H1 (cell line): ENCODE data around the gene MYO15B. TPM values are rescaled to one million over a fixed set of nuclear protein-coding genes. Genes with fewer than 3 reads are reported as not detected.

Experiments
- BRCA1 ChIP-seq: IDR thresholded peaks from 2 replicates; pipeline ENCODE4 v1.6.1; 2012; ENCODE audit warnings: low read depth, low read length, improper control_type of control experiment
- CTCF ChIP-seq, 3 experiments: IDR thresholded peaks; 1 replicate in 2 of 3; 2 replicates in 1 of 3; pipeline versions ENCODE4 v1.5.1 to v1.6.1; 2011; ENCODE audit warnings: low read length in 3 of 3, mild to moderate bottlenecking in 3 of 3, inconsistent platforms in 2 of 3, low read depth in 1 of 3, moderate library complexity in 1 of 3; ENCODE audit not compliant: insufficient read depth in 1 of 3; ENCODE audit errors: control extremely low read depth in 1 of 3
- RXRA ChIP-seq: IDR thresholded peaks from 2 replicates; pipeline ENCODE4 v1.6.1; 2011; ENCODE audit warnings: low read depth, mild to moderate bottlenecking, low read length, moderate library complexity; ENCODE audit not compliant: insufficient read depth
- YY1 ChIP-seq: IDR thresholded peaks from 2 replicates; pipeline ENCODE4 v1.6.1; 2011; ENCODE audit warnings: low read depth, mild to moderate bottlenecking, low read length
- polyA plus RNA-seq, 7 experiments: library from polyadenylated mRNA; depleted of rRNA in 3 of 7; stranded (reverse) in 5 of 7; unstranded in 2 of 7; fragments of >200 nt in 5 of 7; fragments of 200-250 nt in 2 of 7; gene quantifications; 1 replicate in 5 of 7; 2 replicates in 1 of 7; 4 replicates in 1 of 7; pipeline versions ENCODE4 v1.2.1 to v1.2.3, GENCODE V29; 2011 to 2013; ENCODE audit warnings: missing spikeins in 2 of 7, mixed read lengths in 2 of 7
- total RNA-seq: library from RNA; stranded (reverse); fragmentation: NEBNext Ultra II Directional; extraction: Animal tissue kit (Norgen Biotek cat#: 25700); gene quantifications from 2 replicates; pipeline ENCODE4 v1.2.1, GENCODE V29; 2021

MYO15B gene
- total and polyA plus RNA-seq, 2 of the 8 experiments (the other 6 are each of a cell fraction or from before 2014, with no cell fraction given) = 7.1 to 11.2 TPM

DNA sequence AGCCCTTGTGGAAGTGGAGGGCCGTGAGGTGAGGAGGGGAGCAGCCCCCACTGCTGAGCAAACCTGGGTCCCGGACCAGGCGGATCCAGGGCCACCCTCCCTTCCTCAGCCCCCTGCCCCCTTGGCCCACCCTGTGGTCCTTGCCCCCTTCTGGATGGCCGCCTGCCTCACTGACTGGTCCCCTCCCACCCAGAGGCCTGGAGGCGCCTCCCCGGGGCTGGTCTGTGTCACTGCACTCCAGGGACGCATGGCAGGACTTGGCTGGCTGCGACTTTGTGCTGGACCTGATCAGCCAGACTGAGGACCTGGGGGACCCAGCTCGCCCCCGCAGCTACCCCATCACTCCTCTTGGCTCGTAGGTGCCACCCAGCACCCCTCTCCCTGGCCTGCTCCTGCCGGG is 26.4 kb downstream of the MYO15B start (continued):
- TF ChIP-seq CTCF (IDR thresholded peaks at IDR 0.05; ENCODE audit: control extremely low read depth in 1 of 3, insufficient read depth in 1 of 3, low read depth in 1 of 3, low read length in 3 of 3) (peak; percentile 55 to 64 (median 59)), BRCA1 (no peak), RXRA (no peak), YY1 (no peak)
